ENCODE data around the gene AMOTL1.

DNA sequence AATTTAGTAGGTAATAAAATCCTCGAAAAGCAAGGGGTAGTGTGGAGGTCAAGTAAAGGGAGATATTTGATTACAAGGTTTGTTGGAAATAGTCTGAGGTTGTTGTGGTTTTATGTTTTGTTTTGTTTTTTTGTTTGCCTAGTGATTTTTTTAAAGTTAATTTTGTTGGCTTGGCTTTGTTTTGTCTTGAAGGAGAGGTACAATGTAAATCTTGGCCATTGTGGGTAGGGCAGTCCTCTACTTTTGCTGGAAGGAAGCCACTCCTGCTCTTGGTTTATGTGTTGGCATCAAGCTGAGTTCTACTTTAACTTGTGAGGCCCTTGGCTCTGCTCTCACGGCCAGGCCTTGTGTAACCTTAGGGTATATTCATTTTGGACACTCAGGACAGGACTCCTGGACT, 3.2 kb downstream of the AMOTL1 start:
- TF ChIP-seq, protein P1, sequence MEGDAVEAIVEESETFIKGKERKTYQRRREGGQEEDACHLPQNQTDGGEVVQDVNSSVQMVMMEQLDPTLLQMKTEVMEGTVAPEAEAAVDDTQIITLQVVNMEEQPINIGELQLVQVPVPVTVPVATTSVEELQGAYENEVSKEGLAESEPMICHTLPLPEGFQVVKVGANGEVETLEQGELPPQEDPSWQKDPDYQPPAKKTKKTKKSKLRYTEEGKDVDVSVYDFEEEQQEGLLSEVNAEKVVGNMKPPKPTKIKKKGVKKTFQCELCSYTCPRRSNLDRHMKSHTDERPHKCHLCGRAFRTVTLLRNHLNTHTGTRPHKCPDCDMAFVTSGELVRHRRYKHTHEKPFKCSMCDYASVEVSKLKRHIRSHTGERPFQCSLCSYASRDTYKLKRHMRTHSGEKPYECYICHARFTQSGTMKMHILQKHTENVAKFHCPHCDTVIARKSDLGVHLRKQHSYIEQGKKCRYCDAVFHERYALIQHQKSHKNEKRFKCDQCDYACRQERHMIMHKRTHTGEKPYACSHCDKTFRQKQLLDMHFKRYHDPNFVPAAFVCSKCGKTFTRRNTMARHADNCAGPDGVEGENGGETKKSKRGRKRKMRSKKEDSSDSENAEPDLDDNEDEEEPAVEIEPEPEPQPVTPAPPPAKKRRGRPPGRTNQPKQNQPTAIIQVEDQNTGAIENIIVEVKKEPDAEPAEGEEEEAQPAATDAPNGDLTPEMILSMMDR (IDR thresholded peaks at IDR 0.05), result no peak
- no peak for TF ChIP-seq EZH2 (IDR thresholded peaks at IDR 0.05)
